ENCODE results near the gene VPS41. TPM values are rescaled to one million over a fixed set of nuclear protein-coding genes. Genes with fewer than 3 reads are reported as not detected.

Gene VPS41
- total RNA-seq, 6 experiments from 2014 or later: 58.6 to 75.5 (median 64.4) TPM

GRCh38 chr7:38744746-38745145 lies 164.2 kb downstream of the VPS41 start:
- H3K27me3 Mint-ChIP-seq (ENCODE audit: insufficient read depth): no peaks in the 10 kb centered on the region
- TF ChIP-seq CTCF (IDR thresholded peaks at IDR 0.05): no peak
- H3K27ac Mint-ChIP-seq: peak overlapping the region; percentile 2; the same call in 1 of the 2 replicates
- DNase-seq: peak; percentile 50
- H3K4me1 Mint-ChIP-seq (ENCODE audit: low read depth): peaks cover 32% of the 10 kb centered on the region
- no peaks in the 10 kb centered on the region for H3K9me3 Mint-ChIP-seq
- peak overlapping the region; percentile 3; the same call in 1 of the 2 replicates for H3K4me3 Mint-ChIP-seq
- peaks cover 16% of the 10 kb centered on the region for H3K36me3 Mint-ChIP-seq (ENCODE audit: low read depth)

- peaks cover 16% of the 10 kb centered on the region for H3K36me3 Mint-ChIP-seq (ENCODE audit: low read depth)
- peaks cover 34% of the 10 kb centered on the region for H3K4me1 Mint-ChIP-seq (ENCODE audit: low read depth)
- TF ChIP-seq CTCF (IDR thresholded peaks at IDR 0.05): no peak
- DNase-seq: no peak
- H3K4me3 Mint-ChIP-seq: no peak overlapping the region
- no peaks in the 10 kb centered on the region for H3K9me3 Mint-ChIP-seq
- no peaks in the 10 kb centered on the region for H3K27me3 Mint-ChIP-seq (ENCODE audit: insufficient read depth)
- H3K27ac Mint-ChIP-seq: no peak overlapping the region
Observed at GRCh38 chr7:38743899-38744298, 165.1 kb downstream of the VPS41 start.

- H3K27ac Mint-ChIP-seq: no peak overlapping the region
- TF ChIP-seq CTCF (IDR thresholded peaks at IDR 0.05): no peak
- no peaks in the 10 kb centered on the region for H3K9me3 Mint-ChIP-seq
- DNase-seq: no peak
- peaks cover 19% of the 10 kb centered on the region for H3K4me1 Mint-ChIP-seq (ENCODE audit: low read depth)
- no peaks in the 10 kb centered on the region for H3K27me3 Mint-ChIP-seq (ENCODE audit: insufficient read depth)
- peaks cover 16% of the 10 kb centered on the region for H3K36me3 Mint-ChIP-seq (ENCODE audit: low read depth)
- no peak overlapping the region for H3K4me3 Mint-ChIP-seq
Observed at GRCh38 chr7:38740041-38740440, 168.9 kb downstream of the VPS41 start.

GRCh38 chr7:38736138-38736537 lies 172.9 kb downstream of the VPS41 start:
- no peak for TF ChIP-seq CTCF (IDR thresholded peaks at IDR 0.05)
- Mint-ChIP-seq H3K4me1 (ENCODE audit: low read depth) (peaks cover 18% of the 10 kb centered on the region), H3K36me3 (ENCODE audit: low read depth) (peaks cover 9% of the 10 kb centered on the region), H3K4me3 (no peak overlapping the region), H3K27me3 (ENCODE audit: insufficient read depth) (no peaks in the 10 kb centered on the region), H3K27ac (no peak overlapping the region), H3K9me3 (no peaks in the 10 kb centered on the region)
- DNase-seq: no peak

GRCh38 chr7:38731215-38731614 lies 177.8 kb downstream of the VPS41 start:
- Mint-ChIP-seq H3K27ac (no peak overlapping the region), H3K27me3 (ENCODE audit: insufficient read depth) (no peaks in the 10 kb centered on the region; the same call in 1 of the 2 replicates), H3K9me3 (no peaks in the 10 kb centered on the region), H3K4me3 (no peak overlapping the region), H3K36me3 (ENCODE audit: low read depth) (peaks cover 7% of the 10 kb centered on the region; the same call in 1 of the 2 replicates), H3K4me1 (ENCODE audit: low read depth) (peaks cover 15% of the 10 kb centered on the region)
- TF ChIP-seq CTCF (IDR thresholded peaks at IDR 0.05): no peak
- DNase-seq: peak; percentile 32

- H3K9me3 Mint-ChIP-seq: no peaks in the 10 kb centered on the region
- DNase-seq: no peak
- no peaks in the 10 kb centered on the region; the same call in 1 of the 2 replicates for H3K27me3 Mint-ChIP-seq (ENCODE audit: insufficient read depth)
- H3K4me3 Mint-ChIP-seq: no peak overlapping the region
- H3K36me3 Mint-ChIP-seq (ENCODE audit: low read depth): peaks cover 7% of the 10 kb centered on the region; the same call in 1 of the 2 replicates
- peaks cover 15% of the 10 kb centered on the region for H3K4me1 Mint-ChIP-seq (ENCODE audit: low read depth)
- H3K27ac Mint-ChIP-seq: no peak overlapping the region
- TF ChIP-seq CTCF (IDR thresholded peaks at IDR 0.05): no peak
Observed at GRCh38 chr7:38728145-38728544, 180.8 kb downstream of the VPS41 start.
